HTERT RPE-1 (cell line): ENCODE measurements around the gene KLRC3.
"Not testable (repeated sequence)": the region's sequence is repeated elsewhere in the genome, so short reads cannot be mapped to it uniquely, and the experiment has no call there.

ENCODE experiments used
- in situ Hi-C: fragments of 300-500 bp; cut with MboI; formaldehyde crosslinking; loops from 4 replicates; pipeline ENCODE4 v1.14.3; 2020; ENCODE audit warnings: low sequenced_read_pairs

KLRC3 gene

GRCh38 chr12:10369557-10370415 lies 50.6 kb downstream of the KLRC3 start:
- in situ Hi-C loops, result no loop called here

DNA sequence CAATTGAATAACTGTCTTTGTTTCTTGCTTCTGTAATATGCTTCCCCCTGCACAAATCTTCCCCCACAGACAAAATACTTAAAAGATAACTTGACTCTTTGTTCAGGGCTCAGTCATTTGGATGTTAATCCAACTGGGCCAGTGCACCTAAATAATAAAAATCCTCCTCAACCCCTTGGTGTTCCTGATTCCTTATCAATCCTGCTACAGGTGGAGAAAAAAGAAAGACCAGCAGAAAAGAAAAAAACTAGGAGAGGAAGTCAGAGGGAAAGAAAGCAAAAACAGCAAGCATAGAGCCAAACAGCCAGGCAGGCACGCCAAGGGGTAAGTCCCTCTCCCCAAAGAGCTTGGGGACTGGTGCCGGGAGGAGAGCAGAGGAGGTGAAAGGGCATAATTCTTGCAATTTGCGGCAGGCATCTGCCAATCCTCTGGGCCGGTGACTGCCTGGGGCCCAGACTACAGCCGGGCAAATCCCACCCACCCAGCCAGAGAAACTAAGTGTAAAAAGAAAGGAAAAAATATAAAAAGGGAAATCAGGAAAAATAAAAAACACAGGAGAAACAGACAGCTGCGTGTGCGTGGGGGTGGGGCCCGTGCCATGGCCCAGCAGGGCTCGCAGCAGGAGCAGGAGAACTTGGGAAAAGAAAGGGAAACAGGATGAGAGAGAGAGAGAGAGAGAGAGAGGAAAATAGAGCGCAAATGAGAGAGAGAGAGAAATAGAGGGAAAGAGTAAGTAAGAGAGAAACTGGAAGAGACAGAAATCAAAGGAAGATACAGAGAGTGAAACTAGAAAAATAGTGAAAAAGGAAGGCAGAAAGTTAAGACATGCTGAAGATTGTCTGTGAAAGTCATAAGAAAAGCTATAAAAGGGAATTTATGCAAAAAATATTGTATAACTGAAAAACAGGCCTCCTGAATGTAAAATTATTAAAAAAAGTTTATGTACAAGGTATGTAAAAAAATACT lies 51.9 kb downstream of the KLRC3 start:
- in situ Hi-C loops, result no loop called here

GRCh38 chr12:10367714-10368113 lies 52.7 kb downstream of the KLRC3 start:
- in situ Hi-C loops, result not testable (repeated sequence)

- in situ Hi-C loops, result no loop called here
Measured at GRCh38 chr12:10366875-10367274, 53.5 kb downstream of the KLRC3 start.

DNA sequence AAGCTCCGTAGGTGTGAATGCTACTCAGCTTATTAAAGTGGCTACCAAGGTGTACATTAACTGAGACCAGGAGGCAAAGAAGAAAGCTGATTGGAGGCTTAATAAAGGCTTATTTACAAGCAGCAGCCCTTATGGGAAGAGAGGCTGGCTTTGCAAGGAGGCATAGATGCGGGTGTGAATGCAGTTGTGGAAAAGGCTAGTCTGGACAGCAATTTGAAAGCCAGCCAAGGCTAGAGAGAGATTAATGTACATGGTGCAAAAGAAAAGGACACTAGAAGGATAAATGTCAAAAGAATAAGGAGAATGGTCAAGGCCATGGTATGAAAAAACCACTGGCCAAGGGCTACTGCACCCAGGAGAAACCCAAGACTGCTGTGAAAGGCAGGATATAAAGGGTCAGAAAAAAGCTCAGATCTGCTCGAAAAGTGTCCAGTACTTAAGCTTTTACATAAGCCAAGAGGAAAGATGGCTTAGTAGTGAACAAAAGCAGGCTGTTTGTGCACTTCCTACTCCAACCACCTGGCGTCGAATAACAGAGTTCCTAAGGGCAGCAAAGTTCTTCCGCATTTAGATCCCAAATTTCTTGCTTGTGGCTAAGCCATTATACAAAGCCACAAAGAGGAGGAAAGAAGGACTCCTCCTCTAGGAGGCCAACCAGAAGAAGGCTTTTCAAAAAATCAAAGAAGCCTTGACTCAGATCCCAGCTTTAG lies 54.5 kb downstream of the KLRC3 start:
- in situ Hi-C loops, result no loop called here

GRCh38 chr12:10364815-10365622 lies 55.4 kb downstream of the KLRC3 start:
- in situ Hi-C loops, result no loop called here

DNA sequence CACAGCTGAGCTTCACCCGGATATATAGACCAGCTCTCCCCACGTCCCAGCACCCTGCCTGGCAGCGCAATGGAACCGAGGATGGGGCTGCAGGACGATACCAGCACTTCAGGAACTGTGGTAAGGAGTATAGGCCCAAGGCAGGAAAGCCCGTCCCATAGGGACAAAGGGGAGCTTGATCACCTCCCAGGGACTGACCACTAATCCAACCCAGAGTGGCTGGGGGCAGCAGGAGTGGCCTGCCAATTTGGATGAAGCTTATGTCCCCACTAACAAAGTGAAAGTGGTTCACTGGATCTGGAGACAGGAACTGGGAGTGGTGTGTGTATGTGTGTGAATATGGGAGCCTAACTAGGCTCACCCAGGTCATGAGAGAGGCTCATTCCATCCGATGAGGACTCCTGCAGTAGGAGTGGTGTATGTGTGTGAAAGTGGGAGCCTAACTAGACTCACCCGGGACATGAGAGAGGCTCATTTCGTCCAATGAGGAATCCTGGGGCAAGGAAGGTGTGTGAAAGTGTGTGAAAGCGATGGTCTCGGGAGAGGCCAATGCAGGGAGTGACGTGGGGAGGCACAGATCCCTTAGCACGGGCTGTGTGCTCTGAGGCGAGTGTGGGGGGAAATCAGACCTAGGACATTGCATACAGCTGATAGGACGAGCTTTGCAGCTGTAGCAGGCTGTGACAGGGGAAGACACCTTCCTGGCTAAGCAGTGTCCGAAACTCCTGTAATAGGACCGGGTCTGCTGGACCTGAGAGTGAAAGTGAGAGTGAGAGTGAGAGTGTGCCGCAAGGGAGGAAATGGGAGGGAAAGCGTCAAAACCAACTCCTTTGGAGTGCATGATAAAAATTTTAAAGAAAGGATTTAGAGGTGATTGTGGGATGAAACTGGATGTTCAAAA lies 56.2 kb downstream of the KLRC3 start:
- in situ Hi-C loops, result no loop called here

- in situ Hi-C loops, result no loop called here
Measured at GRCh38 chr12:10363658-10363913, 56.8 kb downstream of the KLRC3 start.

GRCh38 chr12:10362828-10363657 lies 57.4 kb downstream of the KLRC3 start:
- in situ Hi-C loops, result no loop called here

- in situ Hi-C loops, result no loop called here
Measured at GRCh38 chr12:10362325-10362724, 58.1 kb downstream of the KLRC3 start.
